Measurements from ENCODE around the gene DDX10. TPM values are rescaled to one million over a fixed set of nuclear protein-coding genes. Genes with fewer than 3 reads are reported as not detected.

Gene DDX10
- polyA plus RNA-seq, 1 of the 3 experiments (the other 2 are of a cell fraction) = 35.8 TPM

- no peak for TF ChIP-seq FOXJ3 (CRISPR knock-in tag; IDR thresholded peaks at IDR 0.05)
- TF ChIP-seq REST (IDR thresholded peaks at IDR 0.05; ENCODE audit: low read depth, low read length) = no peak
- TF ChIP-seq TEAD4 (IDR thresholded peaks at IDR 0.05; ENCODE audit: borderline replicate concordance, insufficient read depth) = no peak
- TF ChIP-seq NFIC (IDR thresholded peaks at IDR 0.05; ENCODE audit: borderline replicate concordance) = no peak
Observed at GRCh38 chr11:108984523-108984922, 319.7 kb downstream of the DDX10 start (continued).

GRCh38 chr11:108985236-108985944 is 320.5 kb downstream of the DDX10 start:
- Histone ChIP-seq H2AFZ (ENCODE audit: low read depth) (peak overlapping the region; percentile 87), H3K79me2 (ENCODE audit: insufficient read depth) (no peaks in the 10 kb centered on the region), H4K20me1 (ENCODE audit: insufficient read depth) (no peaks in the 10 kb centered on the region), H3K4me3 (ENCODE audit: low read depth in 2 of 2, low read length in 1 of 2) (0 out of 4 replicates have a peak overlapping the region, but pooled peaks of 1 of the 2 experiments have one; percentile 23), H3K9ac (0 out of 2 replicates have a peak overlapping the region, but pooled peaks have one; percentile 9), H3K27ac (ENCODE audit: low read depth in 2 of 2, low read length in 1 of 2) (peak overlapping the region; percentile 47 to 91), H3K36me3 (replicated peaks in 1 of 2; ENCODE audit: control insufficient read depth in 1 of 2, insufficient read depth in 2 of 2, low read length in 1 of 2) (no peaks in the 10 kb centered on the region), H3K9me2 (no peaks in the 10 kb centered on the region), H3K27me3 (ENCODE audit: insufficient read depth) (no peaks in the 10 kb centered on the region), H3K9me3 (no peaks in the 10 kb centered on the region; the same call in 1 of the 2 replicates), H3K4me2 (peak overlapping the region; percentile 54), H3K4me1 (ENCODE audit: control insufficient read depth in 1 of 2, insufficient read depth in 2 of 2, low read depth in 1 of 2, low read length in 1 of 2) (peaks cover 16 to 25% of the 10 kb centered on the region in 2 experiments), H3F3A (replicated peaks; ENCODE audit: insufficient read depth) (peaks cover 23% of the 10 kb centered on the region)
- ChIA-PET CTCF (interaction anchor here (1.6 kb wide), 1 partner anchor 18 kb away, joined by 4 read pairs; no protein-coding TSS in a partner anchor), POLR2A (no interaction called here)
- TF ChIP-seq POLR2AphosphoS5 (IDR thresholded peaks at IDR 0.05; ENCODE audit: low read depth, low read length) (no peak), EP300 (IDR thresholded peaks at IDR 0.05; ENCODE audit: borderline replicate concordance in 1 of 2, low read depth in 1 of 2, low read length in 1 of 2) (peak in 1 of 2 experiments; percentile 9; a peak in 1 of 4 replicates)
- 88% methylated on average over 3 of the region's 3 CpGs for WGBS (ENCODE audit: low lambda C conversion rate)
- DNase-seq = no peak

GRCh38 chr11:108985945-108986279 is 321.0 kb downstream of the DDX10 start:
- DNase-seq = no peak
- CTCF ChIA-PET = no interaction called here
- Histone ChIP-seq H3K9me2 (no peaks in the 10 kb centered on the region), H3K4me3 (ENCODE audit: low read depth in 2 of 2, low read length in 1 of 2) (peak overlapping the region in 1 of 2 experiments; percentile 23; a peak in 1 of 4 replicates), H3F3A (replicated peaks; ENCODE audit: insufficient read depth) (peaks cover 23% of the 10 kb centered on the region), H3K9me3 (no peaks in the 10 kb centered on the region; the same call in 1 of the 2 replicates), H3K9ac (peak overlapping the region; percentile 9; the same call in 1 of the 2 replicates), H3K27ac (ENCODE audit: low read depth in 2 of 2, low read length in 1 of 2) (peak overlapping the region; percentile 4 to 91), H4K20me1 (ENCODE audit: insufficient read depth) (no peaks in the 10 kb centered on the region), H3K27me3 (ENCODE audit: insufficient read depth) (no peaks in the 10 kb centered on the region), H2AFZ (ENCODE audit: low read depth) (peak overlapping the region; percentile 87), H3K4me2 (peak overlapping the region; percentile 54), H3K79me2 (ENCODE audit: insufficient read depth) (no peaks in the 10 kb centered on the region), H3K4me1 (ENCODE audit: control insufficient read depth in 1 of 2, insufficient read depth in 2 of 2, low read depth in 1 of 2, low read length in 1 of 2) (peaks cover 16 to 25% of the 10 kb centered on the region in 2 experiments), H3K36me3 (replicated peaks in 1 of 2; ENCODE audit: control insufficient read depth in 1 of 2, insufficient read depth in 2 of 2, low read length in 1 of 2) (no peaks in the 10 kb centered on the region)
- POLR2A ChIA-PET = no interaction called here
- 40% methylated on average over 1 of the region's 1 CpG for WGBS (ENCODE audit: low lambda C conversion rate)
- TF ChIP-seq CHD2 (IDR thresholded peaks at IDR 0.05; ENCODE audit: low read length, partially characterized antibody) (no peak), YY1 (IDR thresholded peaks at IDR 0.05; ENCODE audit: low read depth) (0 out of 2 replicates have a peak, but pooled peaks have one; percentile 35), SIN3A (IDR thresholded peaks at IDR 0.05; ENCODE audit: borderline replicate concordance, low read depth, low read length) (no peak), RAD21 (IDR thresholded peaks at IDR 0.05; ENCODE audit: low read length) (no peak), GABPA (IDR thresholded peaks at IDR 0.05; ENCODE audit: low read depth) (no peak), RFX5 (IDR thresholded peaks at IDR 0.05; ENCODE audit: low read length) (no peak), FOSL2 (IDR thresholded peaks at IDR 0.05; ENCODE audit: borderline replicate concordance, low read depth) (peak; percentile 85), PBX3 (IDR thresholded peaks at IDR 0.05) (peak; percentile 45; the same call in 1 of the 2 replicates), TCF12 (IDR thresholded peaks at IDR 0.05) (peak; percentile 84), EZH2phosphoT487 (IDR thresholded peaks at IDR 0.05; ENCODE audit: borderline replicate concordance, low read depth) (no peak), JUND (IDR thresholded peaks at IDR 0.05) (peak; percentile 73), TEAD4 (IDR thresholded peaks at IDR 0.05; ENCODE audit: borderline replicate concordance, insufficient read depth) (no peak), MXI1 (IDR thresholded peaks at IDR 0.05; ENCODE audit: low read depth, low read length) (no peak), CTCF (IDR thresholded peaks at IDR 0.05) (no peak), GATA2 (CRISPR knock-in tag; IDR thresholded peaks at IDR 0.05) (no peak)

All from SK-N-SH (cell line).